ENCODE measurements around the gene TERB2. TPM values are rescaled to one million over a fixed set of nuclear protein-coding genes. Genes with fewer than 3 reads are reported as not detected.
"Not testable (repeated sequence)": the region's sequence is repeated elsewhere in the genome, so short reads cannot be mapped to it uniquely, and the experiment has no call there.

The TERB2 gene, protein sequence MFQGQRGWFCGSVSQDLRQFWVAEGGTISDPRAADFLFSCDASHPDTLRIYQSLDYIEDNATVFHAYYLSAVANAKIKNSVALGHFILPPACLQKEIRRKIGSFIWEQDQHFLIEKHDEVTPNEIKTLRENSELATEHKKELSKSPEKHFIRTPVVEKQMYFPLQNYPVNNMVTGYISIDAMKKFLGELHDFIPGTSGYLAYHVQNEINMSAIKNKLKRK
- polyA plus RNA-seq: not detected

DNA sequence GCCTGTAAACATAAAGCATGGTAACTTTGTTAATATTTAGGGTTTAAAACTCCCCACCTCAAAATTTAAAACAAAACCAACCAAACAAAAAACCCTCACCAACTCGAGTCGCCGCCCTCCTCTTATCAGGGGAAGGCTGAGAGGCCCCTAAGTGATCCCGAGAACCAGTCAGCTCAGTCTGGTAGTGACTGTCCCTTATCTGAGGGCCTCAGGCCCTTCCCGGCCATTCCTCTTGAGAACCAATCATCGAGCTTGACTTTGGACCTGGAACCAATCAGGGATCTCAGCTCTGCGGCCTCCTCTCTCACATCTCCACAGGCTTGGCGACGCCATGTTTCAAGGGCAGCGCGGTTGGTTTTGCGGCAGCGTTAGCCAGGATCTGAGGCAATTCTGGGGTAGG is at the start of gene TERB2:
Gene TERB2 (plus strand): TSS at position 300 of the 400 bp plus-strand sequence. CDS start 32 bp downstream, at position 332.
- H3K36me3 Mint-ChIP-seq: peaks cover 2% of the 10 kb centered on the region
- no peaks in the 10 kb centered on the region for H3K4me1 Mint-ChIP-seq
- H3K4me3 Mint-ChIP-seq: no peak within 1 kb of the TSS
- peaks cover under 1% of the 10 kb centered on the region for H3K27me3 Mint-ChIP-seq
- no peaks in the 10 kb centered on the region for H3K9me3 Mint-ChIP-seq
- peak within 1 kb of the TSS in 1 of 3 donors; percentile 32 for H3K27ac Mint-ChIP-seq

DNA sequence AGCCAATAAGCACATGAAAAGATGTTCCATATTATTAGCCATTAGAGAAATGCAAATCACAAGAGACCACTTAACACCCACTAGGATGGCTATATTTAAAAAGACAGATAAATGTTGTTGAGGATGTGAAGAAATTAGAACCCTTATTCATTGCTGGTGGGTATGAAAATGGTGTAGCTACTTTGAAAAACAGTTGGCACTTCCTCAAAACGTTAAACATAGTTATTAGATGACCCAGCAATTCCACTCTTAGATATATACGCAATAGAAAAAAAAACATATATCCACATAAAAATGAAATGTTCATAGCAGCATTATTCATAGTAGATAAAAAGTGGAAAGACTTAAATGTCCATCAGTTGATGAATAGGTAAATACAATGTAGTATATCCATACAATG is 47.1 kb upstream of the TERB2 start:
- Mint-ChIP-seq H3K4me1 (peaks cover 0 to 3% (median 1%) of the 10 kb centered on the region in 3 donors), H3K36me3 (no peaks in the 10 kb centered on the region), H3K4me3 (no peak overlapping the region), H3K9me3 (peaks cover 0 to 3% (median 0%) of the 10 kb centered on the region in 3 donors), H3K27me3 (no peaks in the 10 kb centered on the region), H3K27ac (no peak overlapping the region)

DNA sequence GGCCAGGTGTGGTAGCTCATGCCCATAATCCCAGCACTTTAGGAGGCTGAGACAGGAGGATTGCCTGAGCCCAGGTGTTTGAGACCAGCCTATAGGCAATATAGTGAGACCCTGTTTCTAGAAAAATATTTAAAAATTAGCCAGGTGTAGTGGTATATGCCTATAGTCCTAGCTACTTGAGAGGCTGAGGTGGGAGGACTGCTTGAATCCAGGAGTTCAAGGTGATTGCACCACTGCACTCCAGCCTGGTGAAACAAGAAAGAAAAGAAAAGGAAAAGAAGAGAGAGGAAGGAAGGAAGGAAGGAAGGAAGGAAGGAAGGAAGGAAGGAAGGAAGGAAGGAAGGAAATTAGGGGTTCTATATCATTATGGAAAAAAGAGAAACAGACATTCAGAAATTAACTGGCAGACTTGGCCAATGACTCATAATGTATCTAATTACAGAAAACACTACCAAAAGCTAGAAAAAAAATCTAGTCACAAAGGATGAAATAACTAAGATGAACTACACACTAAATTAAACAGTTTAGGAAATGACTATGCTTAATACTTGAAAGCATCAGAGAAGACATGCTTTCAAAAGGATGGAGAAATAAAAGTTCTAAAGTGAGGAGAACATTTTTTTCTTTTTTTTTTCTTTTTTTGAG is 45.4 kb upstream of the TERB2 start:
- H3K9me3 Mint-ChIP-seq: peaks cover 0 to 3% (median 0%) of the 10 kb centered on the region in 3 donors
- no peak overlapping the region for H3K4me3 Mint-ChIP-seq
- no peaks in the 10 kb centered on the region for H3K36me3 Mint-ChIP-seq
- peaks cover 0 to 3% (median 1%) of the 10 kb centered on the region in 3 donors for H3K4me1 Mint-ChIP-seq
- H3K27me3 Mint-ChIP-seq: no peaks in the 10 kb centered on the region
- peak overlapping the region in 1 of 3 donors; percentile 64 for H3K27ac Mint-ChIP-seq

DNA sequence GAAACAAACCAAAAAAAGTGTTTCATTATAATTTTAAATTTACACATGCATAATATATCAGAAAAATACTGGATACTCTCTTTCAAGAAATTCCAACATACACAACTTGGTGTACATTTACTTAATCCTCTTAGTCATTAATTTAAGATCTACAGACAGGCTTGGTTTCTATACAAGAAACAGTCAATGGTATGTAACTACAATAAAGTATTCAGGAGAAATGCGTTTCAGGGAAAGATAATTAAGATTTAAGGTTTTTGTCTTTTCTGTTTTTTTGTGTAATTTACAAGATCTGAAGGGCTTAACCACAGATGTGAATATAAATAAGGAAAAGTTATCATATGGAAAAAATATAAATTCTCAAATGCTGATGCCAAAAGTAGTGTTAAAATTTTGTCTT is 44.3 kb upstream of the TERB2 start:
- not testable (repeated sequence) for H3K36me3 Mint-ChIP-seq, H3K27me3 Mint-ChIP-seq, H3K27ac Mint-ChIP-seq, H3K9me3 Mint-ChIP-seq, H3K4me1 Mint-ChIP-seq, H3K4me3 Mint-ChIP-seq

DNA sequence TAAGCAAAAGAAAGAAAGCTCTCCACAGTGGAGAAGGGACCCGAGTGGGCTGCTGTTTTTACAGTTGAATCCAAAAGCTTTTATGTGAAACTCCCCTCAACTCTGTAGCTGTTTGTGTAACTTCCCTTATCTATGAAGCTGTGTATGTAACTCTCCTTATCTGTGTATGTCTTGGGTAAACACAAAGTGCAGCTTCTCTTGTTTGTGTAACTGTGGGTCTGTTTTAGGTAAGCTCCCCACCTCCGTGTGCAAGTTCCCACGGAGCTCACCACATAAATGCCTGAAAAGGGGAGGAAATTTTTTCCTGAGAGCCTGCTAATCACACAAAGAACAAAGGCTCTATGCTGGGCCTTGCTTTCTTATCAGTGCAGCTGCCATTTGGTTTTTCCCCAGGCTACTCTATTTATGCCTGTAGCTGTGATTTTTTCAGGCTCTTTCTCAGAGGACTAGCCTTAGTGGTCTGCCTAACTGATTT is 43.5 kb upstream of the TERB2 start:
- not testable (repeated sequence) for H3K27ac Mint-ChIP-seq, H3K9me3 Mint-ChIP-seq, H3K27me3 Mint-ChIP-seq, H3K36me3 Mint-ChIP-seq, H3K4me1 Mint-ChIP-seq, H3K4me3 Mint-ChIP-seq

DNA sequence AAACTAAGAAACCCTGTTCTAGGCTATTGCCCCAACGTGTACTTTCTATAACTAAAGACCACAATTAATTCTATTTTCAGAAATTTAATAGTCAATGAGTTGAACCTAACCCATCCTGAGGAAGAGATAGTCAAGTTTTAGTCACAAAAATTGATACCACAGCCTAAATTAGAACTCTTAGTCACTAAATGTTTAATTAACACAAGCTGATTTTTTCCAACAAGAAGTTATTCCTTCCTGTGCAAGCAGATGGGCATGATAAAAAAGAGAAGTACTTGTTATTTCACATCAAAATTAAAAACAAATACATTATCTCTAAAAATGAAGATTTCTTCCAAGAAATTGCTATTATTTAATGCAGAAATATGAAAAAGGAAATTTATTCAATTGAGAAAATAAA is 38.4 kb upstream of the TERB2 start:
- Mint-ChIP-seq H3K27ac (no peak overlapping the region), H3K4me3 (no peak overlapping the region), H3K4me1 (no peaks in the 10 kb centered on the region), H3K36me3 (no peaks in the 10 kb centered on the region), H3K27me3 (peaks cover 1% of the 10 kb centered on the region), H3K9me3 (no peaks in the 10 kb centered on the region)

DNA sequence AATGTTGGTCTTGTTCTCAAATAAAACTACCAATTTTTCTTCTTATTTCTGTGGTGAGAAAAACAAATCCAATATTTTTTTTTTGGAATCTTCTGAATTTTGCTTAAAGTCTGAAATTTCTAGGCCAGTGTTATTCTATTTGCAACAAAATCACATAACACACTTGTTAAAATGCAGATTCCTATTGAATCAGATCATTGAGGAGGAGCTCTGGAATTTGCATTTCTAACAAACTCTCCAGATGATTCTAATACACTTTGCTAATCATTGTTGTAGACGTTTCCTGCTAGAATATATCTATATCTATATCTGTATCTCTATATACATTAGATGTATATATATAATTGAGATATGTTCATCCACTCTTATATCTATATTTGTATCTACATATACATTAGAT is 27.8 kb upstream of the TERB2 start:
- H3K27me3 Mint-ChIP-seq: not testable (repeated sequence)

DNA sequence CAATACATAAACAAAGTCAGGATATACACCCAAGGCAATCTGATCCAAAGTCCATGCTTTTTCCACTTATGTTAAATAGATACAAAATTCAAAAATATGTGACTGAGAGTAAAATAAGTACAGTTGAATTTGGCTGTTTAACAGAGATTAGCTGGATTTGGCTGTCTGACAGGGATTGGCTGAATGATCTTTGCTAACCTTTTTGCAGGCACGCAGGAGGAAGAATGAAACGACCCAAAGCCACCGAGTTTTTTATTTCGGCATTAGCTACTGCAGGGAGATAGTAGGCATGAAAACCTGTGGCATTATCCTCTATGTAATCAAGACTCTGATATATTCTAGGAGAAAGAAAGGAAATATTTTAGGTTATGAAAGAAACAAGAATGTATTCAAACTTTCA is 26.2 kb upstream of the TERB2 start:
- not testable (repeated sequence) for H3K27ac Mint-ChIP-seq, H3K9me3 Mint-ChIP-seq, H3K36me3 Mint-ChIP-seq, H3K27me3 Mint-ChIP-seq, H3K4me1 Mint-ChIP-seq, H3K4me3 Mint-ChIP-seq

More for the DNA sequence above, 27.8 kb upstream of the TERB2 start:
- H3K4me1 Mint-ChIP-seq, H3K4me3 Mint-ChIP-seq, H3K9me3 Mint-ChIP-seq, H3K36me3 Mint-ChIP-seq, H3K27ac Mint-ChIP-seq: not testable (repeated sequence)

DNA sequence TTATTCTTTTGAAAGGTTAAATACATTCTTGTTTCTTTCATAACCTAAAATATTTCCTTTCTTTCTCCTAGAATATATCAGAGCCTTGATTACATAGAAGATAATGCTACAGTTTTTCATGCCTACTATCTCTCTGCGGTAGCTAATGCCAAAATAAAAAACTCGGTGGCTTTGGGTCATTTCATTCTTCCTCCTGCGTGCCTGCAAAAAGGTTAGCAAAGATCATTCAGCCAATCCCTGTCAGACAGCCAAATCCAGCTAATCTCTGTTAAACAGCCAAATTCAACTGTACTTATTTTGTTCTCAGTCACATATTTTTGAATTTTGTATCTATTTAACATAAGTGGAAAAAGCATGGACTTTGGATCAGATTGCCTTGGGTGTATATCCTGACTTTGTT is 1.8 kb downstream of the TERB2 start:
- not testable (repeated sequence) for H3K4me3 Mint-ChIP-seq, H3K27me3 Mint-ChIP-seq, H3K27ac Mint-ChIP-seq

DNA sequence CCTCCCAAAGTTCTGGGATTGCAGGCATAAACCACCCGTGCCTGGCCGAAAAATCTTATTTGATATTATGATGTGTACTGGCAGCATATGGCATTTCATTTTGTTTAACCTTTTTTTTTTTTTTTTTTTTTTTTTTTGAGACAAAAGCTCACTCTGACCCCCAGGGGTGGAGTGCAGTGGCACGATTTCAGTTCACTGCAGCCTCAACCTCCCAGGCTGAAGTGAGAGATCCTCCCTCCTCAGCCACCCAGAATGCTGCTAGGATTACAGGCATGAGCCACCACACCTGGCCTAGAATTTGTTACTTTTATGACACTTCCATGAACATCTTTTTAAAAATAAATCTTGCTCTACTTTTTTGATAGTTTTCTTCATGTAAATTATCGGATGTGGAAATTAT is 12.0 kb downstream of the TERB2 start:
- H3K27ac Mint-ChIP-seq: no peak overlapping the region
- no peaks in the 10 kb centered on the region for H3K9me3 Mint-ChIP-seq
- H3K4me3 Mint-ChIP-seq: no peak overlapping the region
- H3K36me3 Mint-ChIP-seq: no peaks in the 10 kb centered on the region
- H3K27me3 Mint-ChIP-seq: peaks cover 2% of the 10 kb centered on the region
- no peaks in the 10 kb centered on the region for H3K4me1 Mint-ChIP-seq

More for the DNA sequence above, 1.8 kb downstream of the TERB2 start:
- not testable (repeated sequence) for H3K9me3 Mint-ChIP-seq, H3K4me1 Mint-ChIP-seq, H3K36me3 Mint-ChIP-seq

DNA sequence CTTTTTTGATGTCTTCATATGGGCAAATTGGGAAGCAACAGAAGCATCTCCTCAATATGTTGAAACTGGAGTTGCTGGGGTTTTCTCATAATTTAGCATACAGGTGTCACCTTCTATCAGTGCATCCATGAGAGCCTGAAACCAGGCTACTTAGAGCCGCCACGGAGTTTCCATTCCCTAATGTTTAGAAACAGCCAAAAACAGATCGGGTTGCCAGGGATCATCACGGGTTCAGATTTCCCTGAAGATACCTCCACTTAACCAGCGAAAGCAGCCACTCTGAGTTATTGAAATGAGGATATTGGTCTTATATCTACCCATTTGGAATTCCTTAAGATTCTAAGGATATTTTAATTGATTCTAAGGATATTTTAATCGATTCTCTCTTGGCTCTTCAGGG is 14.5 kb downstream of the TERB2 start:
- H3K4me1 Mint-ChIP-seq: no peaks in the 10 kb centered on the region
- no peak overlapping the region for H3K27ac Mint-ChIP-seq
- H3K36me3 Mint-ChIP-seq: no peaks in the 10 kb centered on the region
- H3K4me3 Mint-ChIP-seq: no peak overlapping the region
- no peaks in the 10 kb centered on the region for H3K9me3 Mint-ChIP-seq
- peaks cover 2% of the 10 kb centered on the region for H3K27me3 Mint-ChIP-seq

DNA sequence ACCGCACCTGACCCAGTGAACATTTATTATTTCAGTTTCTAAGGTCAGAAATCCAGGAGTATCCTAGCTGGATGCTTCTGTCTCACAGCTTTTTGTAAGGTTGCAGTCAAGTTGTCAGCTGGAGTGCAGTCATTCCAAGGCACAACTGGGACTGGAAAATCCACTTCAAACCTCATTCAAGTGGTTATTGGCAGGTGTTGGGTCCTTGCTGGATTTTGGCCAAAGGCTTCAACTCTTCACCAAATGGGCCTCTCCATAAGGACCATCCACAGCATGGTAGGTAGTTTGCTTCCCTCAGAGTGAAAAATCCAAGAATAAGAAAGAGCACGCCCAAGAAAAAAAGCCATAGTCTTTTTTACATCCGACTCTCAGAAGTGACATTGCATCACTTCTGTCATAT is 19.7 kb downstream of the TERB2 start:
- H3K27ac Mint-ChIP-seq, H3K4me3 Mint-ChIP-seq, H3K27me3 Mint-ChIP-seq, H3K36me3 Mint-ChIP-seq, H3K4me1 Mint-ChIP-seq, H3K9me3 Mint-ChIP-seq: not testable (repeated sequence)

DNA sequence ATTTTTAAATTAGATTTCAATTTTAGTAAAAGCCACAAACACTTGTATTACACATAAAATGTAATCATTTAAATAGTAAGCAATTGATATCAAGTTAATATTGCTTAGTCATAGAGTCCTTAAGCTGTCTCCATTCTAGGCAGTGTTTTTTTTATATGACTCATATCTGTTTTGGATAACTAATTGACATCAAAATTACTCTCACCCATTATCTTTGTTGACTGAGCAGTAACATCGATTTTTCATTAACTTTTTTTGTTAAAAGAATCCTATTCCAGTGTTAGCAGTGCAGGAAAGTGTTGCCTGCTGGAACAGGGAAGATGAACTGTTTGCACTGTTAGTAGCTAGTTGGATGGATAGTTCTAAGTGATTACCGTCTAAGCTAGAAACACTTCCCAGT is 21.3 kb downstream of the TERB2 start:
- H3K36me3 Mint-ChIP-seq, H3K4me3 Mint-ChIP-seq, H3K27me3 Mint-ChIP-seq, H3K9me3 Mint-ChIP-seq, H3K4me1 Mint-ChIP-seq, H3K27ac Mint-ChIP-seq: not testable (repeated sequence)

DNA sequence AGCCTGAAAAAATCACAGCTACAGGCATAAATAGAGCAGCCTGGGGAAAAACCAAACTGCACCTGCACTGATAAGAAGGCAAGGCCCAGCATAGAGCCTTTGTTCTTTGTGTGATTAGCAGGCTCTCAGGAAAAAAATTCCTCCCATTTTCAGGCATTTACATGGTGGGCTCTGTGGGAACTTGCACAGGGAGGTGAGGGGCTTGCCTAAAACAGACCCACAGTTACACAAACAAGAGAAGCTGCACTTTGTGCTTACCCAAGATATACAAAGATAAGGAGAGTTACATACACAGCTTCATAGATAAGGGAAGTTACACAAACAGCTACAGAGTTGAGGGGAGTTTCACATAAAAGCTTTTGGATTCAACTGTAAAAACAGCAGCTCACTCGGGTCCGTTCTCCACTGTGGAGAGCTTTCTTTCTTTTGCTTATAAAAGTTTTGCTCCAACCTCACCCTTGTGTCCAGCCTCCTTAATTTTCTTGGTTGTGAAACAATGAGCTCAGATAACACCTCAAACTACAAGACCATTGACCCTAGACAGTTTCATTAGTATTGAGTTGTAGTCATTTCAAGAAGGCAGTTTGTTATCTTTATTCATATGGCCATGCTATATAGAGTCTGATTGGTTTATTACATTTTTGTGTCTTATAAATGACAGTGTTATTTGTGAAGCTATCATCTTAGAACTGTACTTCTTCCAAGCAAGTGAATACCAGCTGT is 23.3 kb downstream of the TERB2 start:
- H3K27me3 Mint-ChIP-seq, H3K36me3 Mint-ChIP-seq, H3K4me1 Mint-ChIP-seq, H3K4me3 Mint-ChIP-seq, H3K9me3 Mint-ChIP-seq, H3K27ac Mint-ChIP-seq: not testable (repeated sequence)

DNA sequence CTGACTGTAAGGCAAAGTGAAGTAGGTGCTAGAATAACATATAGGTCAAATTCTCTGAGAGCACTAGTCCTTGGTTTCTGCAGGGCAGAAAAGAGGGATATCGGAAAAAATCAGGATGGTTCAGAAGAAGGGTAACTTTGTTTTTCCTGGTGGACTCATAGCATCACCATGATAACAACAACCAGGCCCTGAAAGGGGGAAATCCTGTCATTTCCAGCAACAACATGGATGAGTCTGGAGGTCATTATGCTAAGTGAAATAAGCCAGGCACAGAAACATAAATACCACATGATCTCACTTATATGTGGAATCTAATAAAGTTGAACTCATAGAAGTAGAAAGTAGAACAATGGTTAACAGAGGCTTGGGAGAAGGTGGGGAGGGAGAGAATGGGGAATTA is 27.7 kb downstream of the TERB2 start:
- not testable (repeated sequence) for H3K9me3 Mint-ChIP-seq, H3K27me3 Mint-ChIP-seq, H3K27ac Mint-ChIP-seq, H3K4me1 Mint-ChIP-seq, H3K36me3 Mint-ChIP-seq
- H3K4me3 Mint-ChIP-seq: peak overlapping the region in 1 of 4 donors; percentile 20

Data from IgD-negative memory B cell (primary cell).